H1 (cell line): ENCODE results near the gene ZSCAN20. TPM values are rescaled to one million over a fixed set of nuclear protein-coding genes. Genes with fewer than 3 reads are reported as not detected.

Experiments used
- CTCF ChIA-PET: fragments of 300-600 bp; sonication (Branson Sonifier 250); formaldehyde crosslinking; loops from one replicate; lab custom pipeline; 2021; ENCODE audit not compliant: partially characterized antibody; lab: Charles Lee
- POLR2A ChIA-PET: fragments of 300-600 bp; sonication (Branson Sonifier 250); formaldehyde crosslinking; loops from one replicate; lab custom pipeline; 2021; ENCODE audit warnings: inconsistent platforms; ENCODE audit not compliant: partially characterized antibody; lab: Charles Lee
- DNase-seq, 2 experiments: peaks; one replicate each; pipeline versions ENCODE4 v3.0.0 to v3.0.0-alpha.2; 2010 to 2022; ENCODE audit warnings: low spot score in 2 of 2, low read depth in 1 of 2, mixed read lengths in 1 of 2
- FAIRE-seq: peaks from 2 replicates; lab custom pipeline; 2011; peaks lifted over from hg19 to GRCh38; lab: Jason Lieb, UNC
- H2AFZ ChIP-seq: 2 replicates; pipeline ENCODE4 v1.8.1; 2012; ENCODE audit warnings: low read length, inconsistent platforms
- H2AK5ac ChIP-seq: 2 replicates; pipeline ENCODE4 v1.6.1; 2013; ENCODE audit warnings: low read depth, low read length
- H2BK120ac ChIP-seq: replicated peaks from 2 replicates; pipeline ENCODE3; 2013; ENCODE audit warnings: low read depth, low read length, inconsistent platforms
- H2BK12ac ChIP-seq: 2 replicates; pipeline ENCODE4 v1.6.1; 2013; ENCODE audit warnings: low read depth, low read length
- H2BK15ac ChIP-seq: 2 replicates; pipeline ENCODE4 v1.6.1; 2013; ENCODE audit warnings: low read length
- H2BK20ac ChIP-seq: 2 replicates; pipeline ENCODE4 v1.6.1; 2013; ENCODE audit warnings: low read length
- H2BK5ac ChIP-seq: 2 replicates; pipeline ENCODE4 v1.6.1; 2013; ENCODE audit warnings: low read depth, low read length
- H3K14ac ChIP-seq: 2 replicates; pipeline ENCODE4 v1.6.1; 2013; ENCODE audit warnings: inconsistent platforms; ENCODE audit not compliant: insufficient read length
- H3K18ac ChIP-seq: 2 replicates; pipeline ENCODE4 v1.6.1; 2013; ENCODE audit warnings: low read length; ENCODE audit errors: extremely low read depth
- H3K23ac ChIP-seq: 2 replicates; pipeline ENCODE4 v1.6.1; 2013; ENCODE audit warnings: inconsistent platforms; ENCODE audit not compliant: insufficient read length
- H3K23me2 ChIP-seq: 2 replicates; pipeline ENCODE4 v1.6.1; 2013; ENCODE audit warnings: low read depth, low read length
- H3K27ac ChIP-seq: 2 replicates; pipeline ENCODE4 v1.6.1; 2011; ENCODE audit warnings: low read depth, low read length, inconsistent platforms
- H3K27me3 ChIP-seq, 4 experiments: replicated peaks in 1 of 4; 1 replicate in 1 of 4; 2 replicates in 3 of 4; pipeline versions ENCODE4 v1.6.1 to v1.8.1; 2011 to 2013; ENCODE audit warnings: low read length in 3 of 4, mild to moderate bottlenecking in 3 of 4, inconsistent platforms in 2 of 4, mixed read lengths in 2 of 4, moderate library complexity in 1 of 4; ENCODE audit not compliant: control insufficient read depth in 3 of 4, insufficient read depth in 3 of 4; ENCODE audit errors: extremely low read depth in 1 of 4
- H3K36me3 ChIP-seq, 4 experiments: 2 replicates each; pipeline versions ENCODE4 v1.6.1 to v1.8.1; 2011 to 2013; ENCODE audit warnings: mild to moderate bottlenecking in 4 of 4, low read length in 3 of 4, moderate library complexity in 2 of 4, control low read depth in 1 of 4, inconsistent platforms in 1 of 4; ENCODE audit not compliant: insufficient read depth in 4 of 4, control insufficient read depth in 2 of 4
- H3K4ac ChIP-seq: replicated peaks from 2 replicates; pipeline ENCODE3; 2013; ENCODE audit warnings: low read length, low read depth, mixed read lengths, inconsistent platforms; ENCODE audit not compliant: insufficient read length
- H3K4me1 ChIP-seq, 4 experiments: replicated peaks in 1 of 4; 1 replicate in 1 of 4; 2 replicates in 3 of 4; pipeline versions ENCODE4 v1.6.1 to v1.8.1; 2011 to 2013; ENCODE audit warnings: low read length in 3 of 4, inconsistent platforms in 2 of 4, mixed read lengths in 1 of 4; ENCODE audit not compliant: insufficient read depth in 4 of 4, control insufficient read depth in 3 of 4
- H3K4me2 ChIP-seq, 2 experiments: 2 replicates each; pipeline versions ENCODE4 v1.6.1 to v1.8.1; 2011 to 2013; ENCODE audit warnings: low read depth in 2 of 2, low read length in 2 of 2, control low read depth in 1 of 2, inconsistent platforms in 1 of 2, mild to moderate bottlenecking in 1 of 2; ENCODE audit not compliant: insufficient read depth in 1 of 2
- H3K4me3 ChIP-seq, 4 experiments: fragments of 200-600, 300-600 bp in 1 of 4; sonication (generic), shearing (Covaris generic), sonication (Bioruptor Twin) in 1 of 4; 2 replicates each; pipeline versions ENCODE4 v1.5.1 to v1.8.1; 2011 to 2016; ENCODE audit warnings: low read length in 4 of 4, low read depth in 3 of 4, control low read depth in 2 of 4, inconsistent platforms in 2 of 4, mild to moderate bottlenecking in 2 of 4, mixed read lengths in 1 of 4, moderate library complexity in 1 of 4; ENCODE audit not compliant: insufficient read depth in 2 of 4; ENCODE audit errors: extremely low read depth in 1 of 4
- H3K56ac ChIP-seq: replicated peaks from 2 replicates; pipeline ENCODE3; 2013; ENCODE audit warnings: low read depth, mild to moderate bottlenecking, mixed read lengths, low read length, inconsistent platforms; ENCODE audit not compliant: insufficient read length
- H3K79me1 ChIP-seq: 2 replicates; pipeline ENCODE4 v1.6.1; 2013; ENCODE audit warnings: low read depth, low read length, control low read depth
- H3K79me2 ChIP-seq, 2 experiments: 2 replicates each; pipeline versions ENCODE4 v1.6.1 to v1.8.1; 2012 to 2013; ENCODE audit warnings: low read length in 2 of 2, mild to moderate bottlenecking in 2 of 2, inconsistent platforms in 1 of 2; ENCODE audit not compliant: insufficient read depth in 2 of 2, control insufficient read depth in 1 of 2
- H3K9ac ChIP-seq, 4 experiments: replicated peaks in 1 of 4; 1 replicate in 1 of 4; 2 replicates in 3 of 4; pipeline versions ENCODE4 v1.6.1 to v1.8.1; 2011 to 2013; ENCODE audit warnings: low read depth in 3 of 4, low read length in 3 of 4, control low read depth in 2 of 4, mild to moderate bottlenecking in 2 of 4, moderate library complexity in 2 of 4, inconsistent platforms in 1 of 4; ENCODE audit errors: extremely low read depth in 1 of 4
- H3K9me3 ChIP-seq, 2 experiments: 2 replicates each; pipeline versions ENCODE4 v1.6.1 to v1.8.1; 2012 to 2013; ENCODE audit warnings: mild to moderate bottlenecking in 2 of 2, moderate library complexity in 2 of 2, control low read depth in 1 of 2, inconsistent platforms in 1 of 2, low read depth in 1 of 2, low read length in 1 of 2, mixed read lengths in 1 of 2; ENCODE audit not compliant: insufficient read depth in 2 of 2
- H4K20me1 ChIP-seq, 2 experiments: replicated peaks in 1 of 2; 2 replicates each; pipeline versions ENCODE3 to v1.8.1; 2011 to 2013; ENCODE audit warnings: inconsistent platforms in 2 of 2, low read length in 2 of 2, mild to moderate bottlenecking in 1 of 2; ENCODE audit not compliant: insufficient read depth in 2 of 2, control insufficient read depth in 1 of 2
- H4K5ac ChIP-seq: 2 replicates; pipeline ENCODE4 v1.6.1; 2013; ENCODE audit warnings: low read length, low read depth, mixed read lengths, inconsistent platforms; ENCODE audit not compliant: insufficient read length
- H4K8ac ChIP-seq: 2 replicates; pipeline ENCODE4 v1.8.0; 2013; ENCODE audit warnings: mild to moderate bottlenecking, moderate library complexity, low read length, inconsistent platforms; ENCODE audit not compliant: insufficient read depth; ENCODE audit errors: extremely low read depth
- H4K91ac ChIP-seq: replicated peaks from 2 replicates; pipeline ENCODE3; 2013; ENCODE audit warnings: low read length, mixed read lengths, inconsistent platforms; ENCODE audit not compliant: insufficient read length
- ASH2L ChIP-seq: fragments of 200-600, 300-600 bp; sonication (generic); IDR thresholded peaks from one replicate; pipeline ENCODE4 v1.7.1; 2017; ENCODE audit warnings: low read length
- JUND ChIP-seq: IDR thresholded peaks from 2 replicates; pipeline ENCODE4 v1.6.1; 2011; ENCODE audit warnings: mild to moderate bottlenecking, improper control_type of control experiment, low read length
- KDM1A ChIP-seq: fragments of 200-600, 300-600 bp; sonication (generic); IDR thresholded peaks from 2 replicates; pipeline ENCODE4 v1.7.1; 2016; ENCODE audit warnings: mild to moderate bottlenecking, low read length, borderline replicate concordance
- SIN3A ChIP-seq, 2 experiments: IDR thresholded peaks in 1 of 2; conservative IDR thresholded peaks in 1 of 2; 2 replicates each; pipeline ENCODE4 v1.6.1; 2011 to 2012; ENCODE audit warnings: low read length in 2 of 2, improper control_type of control experiment in 1 of 2, low read depth in 1 of 2, mild to moderate bottlenecking in 1 of 2
- SP4 ChIP-seq: IDR thresholded peaks from 2 replicates; pipeline ENCODE4 v1.6.1; 2012; ENCODE audit warnings: low read length, inconsistent platforms
- WGBS, 2 experiments: shearing (Covaris generic) in 1 of 2; methylation state at CpG; one replicate each; pipeline versions ENCODE4 v1.1.6 to v1.1.7; 2013 to 2015; ENCODE audit warnings: low lambda C conversion rate in 2 of 2, mixed read lengths in 2 of 2, inconsistent platforms in 1 of 2, low coverage in 1 of 2, missing lambda C conversion rate in 1 of 2; ENCODE audit not compliant: insufficient replicate concordance in 2 of 2, insufficient coverage in 1 of 2, insufficient read length in 1 of 2; ENCODE audit errors: extremely low coverage in 1 of 2, missing lambda C conversion rate in 1 of 2; 5-methylcytosine and 5-hydroxymethylcytosine counted together
- polyA plus RNA-seq, 7 experiments: library from polyadenylated mRNA; depleted of rRNA in 3 of 7; stranded (reverse) in 5 of 7; unstranded in 2 of 7; fragments of >200 nt in 5 of 7; fragments of 200-250 nt in 2 of 7; gene quantifications; 1 replicate in 5 of 7; 2 replicates in 1 of 7; 4 replicates in 1 of 7; pipeline versions ENCODE4 v1.2.1 to v1.2.3, GENCODE V29; 2011 to 2013; ENCODE audit warnings: missing spikeins in 2 of 7, mixed read lengths in 2 of 7
- total RNA-seq: library from RNA; stranded (reverse); fragmentation: NEBNext Ultra II Directional; extraction: Animal tissue kit (Norgen Biotek cat#: 25700); gene quantifications from 2 replicates; pipeline ENCODE4 v1.2.1, GENCODE V29; 2021
- TF ChIP-seq, protein P1 (sequence below), 3 experiments: IDR thresholded peaks; 1 replicate in 2 of 3; 2 replicates in 1 of 3; pipeline versions ENCODE4 v1.5.1 to v1.6.1; 2011; ENCODE audit warnings: low read length in 3 of 3, mild to moderate bottlenecking in 3 of 3, inconsistent platforms in 2 of 3, low read depth in 1 of 3, moderate library complexity in 1 of 3; ENCODE audit not compliant: insufficient read depth in 1 of 3; ENCODE audit errors: control extremely low read depth in 1 of 3

Gene ZSCAN20
- total and polyA plus RNA-seq, 2 of the 8 experiments (the other 6 are each of a cell fraction or from before 2014, with no cell fraction given), result 0.70 to 3.4 TPM

DNA sequence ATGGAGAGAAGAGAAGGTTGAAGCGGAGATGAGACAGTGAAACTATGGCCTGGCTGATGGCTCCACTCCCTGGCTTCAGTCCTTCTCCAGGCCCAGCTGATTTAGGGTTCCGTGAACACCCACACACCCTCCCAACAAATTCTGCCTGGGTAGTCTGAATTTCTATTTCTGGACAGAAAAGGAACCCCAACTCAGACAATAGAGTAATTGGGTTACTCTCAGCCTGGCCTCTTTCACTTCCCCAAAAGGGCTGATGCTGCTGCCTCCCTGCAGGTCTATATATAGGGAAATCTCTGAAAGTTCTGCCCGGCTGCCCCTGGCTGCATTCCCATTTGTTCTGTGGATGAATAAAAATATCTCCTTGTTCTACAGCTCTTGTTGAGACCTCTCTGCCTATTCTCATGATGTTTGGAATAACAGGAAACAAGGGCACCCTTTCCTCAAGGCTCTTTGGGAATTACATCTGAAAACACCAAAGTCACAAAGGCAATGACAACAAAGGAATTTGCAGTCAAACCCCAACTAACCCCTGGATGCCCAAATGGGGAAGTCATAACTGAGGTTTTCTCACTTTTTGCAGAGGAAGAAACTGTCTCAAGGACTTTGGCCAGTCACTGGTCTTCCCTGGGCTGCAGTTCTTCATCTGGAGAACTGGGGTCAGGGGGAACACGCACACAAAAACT is 11.4 kb upstream of the ZSCAN20 start:
- TF ChIP-seq SIN3A (conservative IDR thresholded peaks at IDR 0.05 in 1 of 2, IDR thresholded peaks at IDR 0.05 in 1 of 2; ENCODE audit: low read depth in 1 of 2, low read length in 2 of 2) (no peak), ASH2L (no peak), SP4 (no peak), JUND (no peak), KDM1A (no peak)
- TF ChIP-seq, protein P1, sequence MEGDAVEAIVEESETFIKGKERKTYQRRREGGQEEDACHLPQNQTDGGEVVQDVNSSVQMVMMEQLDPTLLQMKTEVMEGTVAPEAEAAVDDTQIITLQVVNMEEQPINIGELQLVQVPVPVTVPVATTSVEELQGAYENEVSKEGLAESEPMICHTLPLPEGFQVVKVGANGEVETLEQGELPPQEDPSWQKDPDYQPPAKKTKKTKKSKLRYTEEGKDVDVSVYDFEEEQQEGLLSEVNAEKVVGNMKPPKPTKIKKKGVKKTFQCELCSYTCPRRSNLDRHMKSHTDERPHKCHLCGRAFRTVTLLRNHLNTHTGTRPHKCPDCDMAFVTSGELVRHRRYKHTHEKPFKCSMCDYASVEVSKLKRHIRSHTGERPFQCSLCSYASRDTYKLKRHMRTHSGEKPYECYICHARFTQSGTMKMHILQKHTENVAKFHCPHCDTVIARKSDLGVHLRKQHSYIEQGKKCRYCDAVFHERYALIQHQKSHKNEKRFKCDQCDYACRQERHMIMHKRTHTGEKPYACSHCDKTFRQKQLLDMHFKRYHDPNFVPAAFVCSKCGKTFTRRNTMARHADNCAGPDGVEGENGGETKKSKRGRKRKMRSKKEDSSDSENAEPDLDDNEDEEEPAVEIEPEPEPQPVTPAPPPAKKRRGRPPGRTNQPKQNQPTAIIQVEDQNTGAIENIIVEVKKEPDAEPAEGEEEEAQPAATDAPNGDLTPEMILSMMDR (IDR thresholded peaks at IDR 0.05; ENCODE audit: control extremely low read depth in 1 of 3, insufficient read depth in 1 of 3, low read depth in 1 of 3, low read length in 3 of 3), result no peak
- Histone ChIP-seq H2BK20ac (no peak overlapping the region), H3K4ac (no peak overlapping the region), H3K23me2 (no peaks in the 10 kb centered on the region), H3K27ac (no peak overlapping the region), H2BK5ac (no peak overlapping the region), H2AFZ (no peak overlapping the region), H4K20me1 (no peaks in the 10 kb centered on the region), H4K5ac (no peak overlapping the region), H3K23ac (no peak overlapping the region), H2AK5ac (no peak overlapping the region), H2BK12ac (no peak overlapping the region), H3K4me1 (no peaks in the 10 kb centered on the region), H2BK15ac (no peak overlapping the region), H3K79me1 (no peaks in the 10 kb centered on the region), H3K9ac (no peak overlapping the region), H3K36me3 (no peaks in the 10 kb centered on the region), H3K4me2 (no peak overlapping the region), H3K56ac (no peak overlapping the region), H3K14ac (no peak overlapping the region), H4K91ac (no peak overlapping the region), H3K9me3 (no peaks in the 10 kb centered on the region), H2BK120ac (no peak overlapping the region), H4K8ac (no peak overlapping the region), H3K79me2 (no peaks in the 10 kb centered on the region), H3K4me3 (no peak overlapping the region), H3K18ac (no peak overlapping the region), H3K27me3 (no peaks in the 10 kb centered on the region)
- ChIA-PET POLR2A (no interaction called here), CTCF (interaction anchor here (0.9 to 7.3 kb wide), 3 partner anchors 7 to 166 kb away, joined by 4 to 75 read pairs (median 6); no protein-coding TSS in a partner anchor)
- FAIRE-seq (no peak), DNase-seq (peak in 1 of 2 experiments; percentile 13)
- 84% methylated on average over 4 of the region's 4 CpGs; no CpG with 5 or more reads in 1 of the 2 experiments for WGBS, 2 experiments
